Uterus (tissue), 2 donors: ENCODE results near the gene CUTA.

Experiments
- POLR2A ChIP-seq, 2 donors: fragments of 450-650 bp; IDR thresholded peaks; one replicate each; pipeline ENCODE4 v1.6.1; 2016; ENCODE audit warnings: antibody characterized with exemption in 2 of 2, mild to moderate bottlenecking in 1 of 2, moderate library complexity in 1 of 2
- TF ChIP-seq, protein P1 (sequence below), 4 experiments: fragments of 200-600 bp in 2 of 4; fragments of 450-650 bp in 2 of 4; sonication (generic) in 2 of 4; IDR thresholded peaks; one replicate each; pipeline ENCODE4 v1.5.1; 2016 to 2019; ENCODE audit warnings: antibody characterized with exemption in 4 of 4, mild to moderate bottlenecking in 2 of 4, moderate library complexity in 1 of 4

DNA sequence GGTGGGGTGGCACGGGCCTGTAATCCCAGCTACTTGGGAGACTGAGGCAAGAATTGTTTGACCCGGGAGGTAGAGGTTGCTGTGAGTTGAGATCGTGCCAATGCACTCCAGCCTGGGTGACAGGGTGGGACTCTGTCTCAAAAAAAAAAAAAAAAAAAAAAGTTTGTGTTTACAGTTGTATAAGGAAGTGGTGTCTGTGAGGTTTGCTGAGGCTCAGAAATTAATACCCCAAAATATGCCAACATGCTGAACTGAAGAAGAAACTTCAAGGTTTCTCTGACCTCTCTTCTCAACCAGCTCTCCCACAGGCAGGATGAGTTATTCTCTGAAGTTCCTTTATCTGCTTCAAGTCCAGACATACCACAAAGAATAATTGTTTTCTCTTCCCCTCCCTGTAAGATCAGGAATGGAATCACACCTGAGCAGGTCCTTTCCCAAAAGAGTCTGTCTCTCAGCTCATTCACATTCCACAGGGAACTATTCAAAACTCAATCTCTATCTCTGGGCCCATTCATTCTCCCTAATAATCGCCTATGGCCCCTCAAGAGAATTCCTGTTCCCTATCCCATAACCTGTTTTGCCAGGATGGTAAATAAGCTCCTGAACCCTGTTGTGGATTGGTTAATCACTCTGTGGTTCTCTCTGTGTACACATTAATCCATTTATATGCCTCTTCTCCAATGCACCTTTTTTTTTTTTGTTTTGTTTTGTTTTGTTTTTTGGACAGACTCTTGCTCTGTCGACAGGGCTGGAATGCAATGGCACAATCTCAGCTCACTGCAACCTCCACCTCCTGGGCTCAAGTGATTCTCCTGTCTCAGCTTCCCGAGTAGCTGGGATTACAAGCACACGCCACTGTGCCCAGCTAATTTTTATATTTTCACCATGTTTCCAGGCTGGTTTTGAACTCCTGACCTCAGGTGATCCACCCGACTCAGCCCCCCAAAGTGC, 43.7 kb downstream of the CUTA start:
- TF ChIP-seq, protein P1, sequence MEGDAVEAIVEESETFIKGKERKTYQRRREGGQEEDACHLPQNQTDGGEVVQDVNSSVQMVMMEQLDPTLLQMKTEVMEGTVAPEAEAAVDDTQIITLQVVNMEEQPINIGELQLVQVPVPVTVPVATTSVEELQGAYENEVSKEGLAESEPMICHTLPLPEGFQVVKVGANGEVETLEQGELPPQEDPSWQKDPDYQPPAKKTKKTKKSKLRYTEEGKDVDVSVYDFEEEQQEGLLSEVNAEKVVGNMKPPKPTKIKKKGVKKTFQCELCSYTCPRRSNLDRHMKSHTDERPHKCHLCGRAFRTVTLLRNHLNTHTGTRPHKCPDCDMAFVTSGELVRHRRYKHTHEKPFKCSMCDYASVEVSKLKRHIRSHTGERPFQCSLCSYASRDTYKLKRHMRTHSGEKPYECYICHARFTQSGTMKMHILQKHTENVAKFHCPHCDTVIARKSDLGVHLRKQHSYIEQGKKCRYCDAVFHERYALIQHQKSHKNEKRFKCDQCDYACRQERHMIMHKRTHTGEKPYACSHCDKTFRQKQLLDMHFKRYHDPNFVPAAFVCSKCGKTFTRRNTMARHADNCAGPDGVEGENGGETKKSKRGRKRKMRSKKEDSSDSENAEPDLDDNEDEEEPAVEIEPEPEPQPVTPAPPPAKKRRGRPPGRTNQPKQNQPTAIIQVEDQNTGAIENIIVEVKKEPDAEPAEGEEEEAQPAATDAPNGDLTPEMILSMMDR (IDR thresholded peaks at IDR 0.05): no peak
- TF ChIP-seq POLR2A (IDR thresholded peaks at IDR 0.05): no peak
